Type B pancreatic cell (in vitro differentiated cells): ENCODE measurements around the gene IL1R2. TPM values are rescaled to one million over a fixed set of nuclear protein-coding genes. Genes with fewer than 3 reads are reported as not detected.

Experiments
- DNase-seq: peaks from one replicate; pipeline ENCODE4 v3.0.0; 2021; ENCODE audit warnings: mixed read lengths; ENCODE audit not compliant: unreplicated experiment; ENCODE audit errors: extremely low spot score
- H3K27ac Mint-ChIP-seq: 2 replicates; pipeline ENCODE4 v1.8.0; 2021; ENCODE audit warnings: mild to moderate bottlenecking, mixed read lengths
- H3K27me3 Mint-ChIP-seq: 2 replicates; pipeline ENCODE4 v1.8.0; 2021; ENCODE audit warnings: mixed read lengths
- H3K36me3 Mint-ChIP-seq: 2 replicates; pipeline ENCODE4 v1.8.0; 2021; ENCODE audit warnings: mixed read lengths
- H3K4me1 Mint-ChIP-seq: one replicate; pipeline ENCODE4 v1.8.0; 2021; ENCODE audit warnings: mixed read lengths; ENCODE audit not compliant: unreplicated experiment
- H3K4me3 Mint-ChIP-seq: 2 replicates; pipeline ENCODE4 v1.8.0; 2021; ENCODE audit warnings: mild to moderate bottlenecking, mixed read lengths
- H3K9me3 Mint-ChIP-seq: 2 replicates; pipeline ENCODE4 v1.8.0; 2021; ENCODE audit warnings: mixed read lengths
- total RNA-seq: library from RNA; stranded (reverse); gene quantifications from 2 replicates; pipeline ENCODE4 v1.2.1, GENCODE V29; 2021; ENCODE audit warnings: low replicate concordance
- TF ChIP-seq, protein P1 (sequence below): fragments of 200-600 bp; sonication (generic); conservative IDR thresholded peaks from 2 replicates; pipeline ENCODE4 v1.5.0; 2021; ENCODE audit warnings: antibody characterized with exemption, mild to moderate bottlenecking

IL1R2 gene
- total RNA-seq, 1 donor from 2014 or later = 0.48 TPM

DNA sequence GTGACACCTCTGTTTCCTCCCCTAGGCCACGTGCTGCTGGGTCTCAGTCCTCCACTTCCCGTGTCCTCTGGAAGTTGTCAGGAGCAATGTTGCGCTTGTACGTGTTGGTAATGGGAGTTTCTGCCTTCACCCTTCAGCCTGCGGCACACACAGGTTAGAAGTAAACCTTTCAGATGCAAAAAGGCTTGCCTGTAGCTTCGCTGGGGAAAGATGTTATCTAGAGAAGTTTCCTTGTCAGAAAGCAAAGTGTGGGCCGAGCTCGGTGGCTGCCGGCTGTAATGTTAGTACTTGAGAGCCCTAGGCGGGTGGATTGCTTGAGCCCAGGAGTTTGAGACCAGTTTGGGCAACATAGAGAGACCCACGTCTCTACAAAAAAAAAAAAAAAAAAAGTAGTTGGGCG lies 16.7 kb downstream of the IL1R2 start:
- Mint-ChIP-seq H3K4me1 (no peaks in the 10 kb centered on the region), H3K36me3 (no peaks in the 10 kb centered on the region), H3K27me3 (peaks cover 4% of the 10 kb centered on the region), H3K4me3 (no peak overlapping the region), H3K9me3 (no peaks in the 10 kb centered on the region), H3K27ac (no peak overlapping the region)
- DNase-seq = no peak
- TF ChIP-seq, protein P1, sequence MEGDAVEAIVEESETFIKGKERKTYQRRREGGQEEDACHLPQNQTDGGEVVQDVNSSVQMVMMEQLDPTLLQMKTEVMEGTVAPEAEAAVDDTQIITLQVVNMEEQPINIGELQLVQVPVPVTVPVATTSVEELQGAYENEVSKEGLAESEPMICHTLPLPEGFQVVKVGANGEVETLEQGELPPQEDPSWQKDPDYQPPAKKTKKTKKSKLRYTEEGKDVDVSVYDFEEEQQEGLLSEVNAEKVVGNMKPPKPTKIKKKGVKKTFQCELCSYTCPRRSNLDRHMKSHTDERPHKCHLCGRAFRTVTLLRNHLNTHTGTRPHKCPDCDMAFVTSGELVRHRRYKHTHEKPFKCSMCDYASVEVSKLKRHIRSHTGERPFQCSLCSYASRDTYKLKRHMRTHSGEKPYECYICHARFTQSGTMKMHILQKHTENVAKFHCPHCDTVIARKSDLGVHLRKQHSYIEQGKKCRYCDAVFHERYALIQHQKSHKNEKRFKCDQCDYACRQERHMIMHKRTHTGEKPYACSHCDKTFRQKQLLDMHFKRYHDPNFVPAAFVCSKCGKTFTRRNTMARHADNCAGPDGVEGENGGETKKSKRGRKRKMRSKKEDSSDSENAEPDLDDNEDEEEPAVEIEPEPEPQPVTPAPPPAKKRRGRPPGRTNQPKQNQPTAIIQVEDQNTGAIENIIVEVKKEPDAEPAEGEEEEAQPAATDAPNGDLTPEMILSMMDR = no peak

- no peaks in the 10 kb centered on the region for H3K36me3 Mint-ChIP-seq
- TF ChIP-seq, protein P1 = no peak
- H3K4me3 Mint-ChIP-seq = no peak overlapping the region
- H3K9me3 Mint-ChIP-seq = no peaks in the 10 kb centered on the region
- peaks cover 4% of the 10 kb centered on the region for H3K27me3 Mint-ChIP-seq
- DNase-seq = no peak
- no peak overlapping the region for H3K27ac Mint-ChIP-seq
- H3K4me1 Mint-ChIP-seq = no peaks in the 10 kb centered on the region
These were observed 17.8 kb downstream of the IL1R2 start for GRCh38 chr2:102009557-102009956.

DNA sequence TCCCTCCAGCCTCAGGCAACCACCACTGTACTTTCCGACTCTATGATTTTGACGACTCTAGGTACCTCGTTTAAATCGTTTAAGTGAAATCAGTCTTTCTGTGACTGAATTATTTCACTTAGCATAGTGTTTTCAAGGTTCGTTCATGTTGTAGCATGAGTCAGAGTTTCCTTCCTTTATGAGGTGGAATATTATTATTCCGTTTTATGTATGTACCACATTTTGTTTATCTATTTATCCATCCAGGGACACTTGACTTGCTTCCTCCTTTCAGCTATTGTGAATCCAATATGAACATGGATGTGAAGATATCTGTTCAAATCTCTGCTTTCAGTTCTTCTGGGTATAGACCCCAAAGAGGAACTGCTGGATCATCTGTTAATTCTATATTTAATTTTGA lies 19.1 kb downstream of the IL1R2 start:
- Mint-ChIP-seq H3K4me3 (no peak overlapping the region), H3K4me1 (no peaks in the 10 kb centered on the region), H3K36me3 (no peaks in the 10 kb centered on the region), H3K27ac (no peak overlapping the region), H3K9me3 (no peaks in the 10 kb centered on the region), H3K27me3 (peaks cover 4% of the 10 kb centered on the region)
- DNase-seq = no peak
- TF ChIP-seq, protein P1 = no peak

DNA sequence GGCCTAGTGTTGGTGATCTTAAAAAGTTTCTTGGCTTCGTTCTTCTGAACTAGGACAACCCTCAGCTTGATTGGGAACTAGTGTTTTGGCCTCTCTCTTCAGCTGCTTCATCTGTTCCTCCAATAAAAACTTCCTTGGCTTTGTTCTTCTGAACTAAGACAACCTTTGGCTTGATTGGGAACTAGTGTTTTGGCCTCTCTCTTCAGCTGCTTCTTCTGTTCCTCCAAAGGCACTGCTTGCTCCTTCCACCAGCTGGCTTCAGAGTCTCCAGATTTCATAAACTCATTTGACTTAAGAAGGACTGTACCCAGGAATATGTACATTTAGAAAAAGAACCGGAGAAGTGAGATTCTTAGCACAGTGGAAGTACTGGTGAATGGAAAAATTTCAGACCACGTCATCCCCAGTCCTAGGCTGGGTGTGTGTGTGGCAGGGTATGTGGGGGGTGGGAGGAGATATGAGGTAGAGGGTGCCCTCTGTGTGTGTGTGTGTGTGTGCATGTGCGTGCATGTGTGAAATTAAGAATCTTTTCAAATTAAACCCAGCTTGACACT lies 20.4 kb downstream of the IL1R2 start:
- TF ChIP-seq, protein P1 = no peak
- Mint-ChIP-seq H3K27me3 (no peaks in the 10 kb centered on the region), H3K27ac (no peak overlapping the region), H3K36me3 (no peaks in the 10 kb centered on the region), H3K4me3 (no peak overlapping the region), H3K9me3 (no peaks in the 10 kb centered on the region), H3K4me1 (no peaks in the 10 kb centered on the region)
- DNase-seq = no peak

DNA sequence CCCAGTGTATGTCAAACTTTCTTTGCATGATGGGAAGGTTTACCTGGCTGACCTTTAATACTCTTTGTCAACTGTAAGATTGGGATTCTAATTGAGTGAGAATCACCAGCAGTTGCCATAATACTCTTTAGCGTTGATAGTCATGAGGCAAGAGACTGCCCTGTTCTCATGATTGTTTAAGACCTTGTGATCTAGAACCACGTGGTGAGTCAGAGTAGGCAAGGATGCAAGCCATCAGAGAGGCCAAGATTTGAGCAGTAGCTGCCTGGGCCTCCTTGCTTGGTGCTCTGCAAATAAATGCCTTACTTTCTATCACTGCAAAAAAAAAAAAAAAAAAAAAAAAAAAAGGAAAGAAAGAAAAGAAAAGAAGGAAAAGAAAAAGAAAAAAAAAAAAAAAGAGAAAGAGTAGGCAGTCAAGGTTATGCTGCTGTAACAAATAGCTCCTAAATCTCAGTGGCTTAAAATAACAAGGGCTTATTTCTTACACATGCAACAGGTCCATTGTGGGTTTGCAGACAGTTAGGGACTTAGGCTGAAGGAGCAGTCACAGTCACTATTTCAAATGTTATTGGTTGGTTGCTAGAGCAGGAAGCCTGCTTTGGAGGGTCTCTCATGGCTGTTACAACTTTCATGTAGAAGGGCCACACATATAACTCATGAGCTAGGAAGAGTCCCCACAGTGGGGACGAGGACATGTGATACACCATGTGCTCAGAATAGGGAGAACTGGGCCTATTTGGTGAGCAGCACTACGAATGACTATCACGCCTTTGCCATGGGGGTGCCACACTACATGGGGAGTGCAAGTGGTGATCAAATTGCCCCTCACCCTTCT lies 21.7 kb downstream of the IL1R2 start:
- Mint-ChIP-seq H3K4me3 (no peak overlapping the region), H3K9me3 (no peaks in the 10 kb centered on the region), H3K4me1 (no peaks in the 10 kb centered on the region), H3K27me3 (no peaks in the 10 kb centered on the region), H3K36me3 (no peaks in the 10 kb centered on the region), H3K27ac (no peak overlapping the region)
- TF ChIP-seq, protein P1 = no peak
- no peak for DNase-seq
